MM.1S (cell line): ENCODE measurements around the gene STRN3.

Experiments used
- EZH2 ChIP-seq: fragments of 300-600 bp; sonication (generic); optimal IDR thresholded peaks from 2 replicates; pipeline ENCODE3; 2017; ENCODE audit warnings: low read depth, mild to moderate bottlenecking, antibody characterized with exemption, low read length, mixed read lengths
- EZH2phosphoT487 ChIP-seq: fragments of 300-600 bp; sonication (generic); IDR thresholded peaks from 2 replicates; pipeline ENCODE4 v1.6.1; 2018; ENCODE audit warnings: antibody characterized with exemption, low read length
- TF ChIP-seq, protein P1 (sequence below): fragments of 300-600 bp; sonication (generic); IDR thresholded peaks from 2 replicates; pipeline ENCODE4 v1.5.1; 2016; ENCODE audit warnings: antibody characterized with exemption, low read length, mixed read lengths

- TF ChIP-seq, protein P1, sequence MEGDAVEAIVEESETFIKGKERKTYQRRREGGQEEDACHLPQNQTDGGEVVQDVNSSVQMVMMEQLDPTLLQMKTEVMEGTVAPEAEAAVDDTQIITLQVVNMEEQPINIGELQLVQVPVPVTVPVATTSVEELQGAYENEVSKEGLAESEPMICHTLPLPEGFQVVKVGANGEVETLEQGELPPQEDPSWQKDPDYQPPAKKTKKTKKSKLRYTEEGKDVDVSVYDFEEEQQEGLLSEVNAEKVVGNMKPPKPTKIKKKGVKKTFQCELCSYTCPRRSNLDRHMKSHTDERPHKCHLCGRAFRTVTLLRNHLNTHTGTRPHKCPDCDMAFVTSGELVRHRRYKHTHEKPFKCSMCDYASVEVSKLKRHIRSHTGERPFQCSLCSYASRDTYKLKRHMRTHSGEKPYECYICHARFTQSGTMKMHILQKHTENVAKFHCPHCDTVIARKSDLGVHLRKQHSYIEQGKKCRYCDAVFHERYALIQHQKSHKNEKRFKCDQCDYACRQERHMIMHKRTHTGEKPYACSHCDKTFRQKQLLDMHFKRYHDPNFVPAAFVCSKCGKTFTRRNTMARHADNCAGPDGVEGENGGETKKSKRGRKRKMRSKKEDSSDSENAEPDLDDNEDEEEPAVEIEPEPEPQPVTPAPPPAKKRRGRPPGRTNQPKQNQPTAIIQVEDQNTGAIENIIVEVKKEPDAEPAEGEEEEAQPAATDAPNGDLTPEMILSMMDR = no peak
- TF ChIP-seq EZH2 (no peak), EZH2phosphoT487 (no peak)
Measured at GRCh38 chr14:31003284-31003683, 22.9 kb downstream of the STRN3 start.
